HG02840 (cell line): ENCODE results near the gene PLEKHG4B.
"Not testable (repeated sequence)": the region's sequence is repeated elsewhere in the genome, so short reads cannot be mapped to it uniquely, and the experiment has no call there.

Source experiments
- ATAC-seq: cut with Tn5 transposase; IDR thresholded peaks from one replicate; pipeline ENCODE4 v1.9.1; 2021; ENCODE audit warnings: mild to moderate bottlenecking, moderate library complexity, moderate number of reproducible peaks; ENCODE audit not compliant: unreplicated experiment, low FRiP score

The PLEKHG4B gene

DNA sequence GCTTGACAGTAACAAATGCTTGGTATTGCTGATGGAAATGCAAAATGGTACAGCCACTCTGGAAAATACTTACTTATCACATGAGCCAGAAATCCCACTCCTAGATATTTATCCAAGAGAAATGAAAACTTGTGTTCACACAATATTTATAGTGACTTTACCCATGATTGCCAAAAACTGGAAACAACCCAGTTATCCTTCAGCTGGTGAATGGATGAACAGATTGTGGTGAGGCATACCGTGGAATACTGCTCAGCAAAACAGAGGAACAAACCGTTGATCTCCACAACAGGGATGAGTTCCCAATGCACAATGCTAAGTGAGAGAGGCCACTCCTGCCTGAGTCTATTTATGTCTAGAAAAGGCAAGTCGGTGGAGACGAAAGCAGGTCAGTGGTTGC is 58.8 kb downstream of the PLEKHG4B start:
- no peak for ATAC-seq

- no peak for ATAC-seq
These were observed 60.1 kb downstream of the PLEKHG4B start for GRCh38 chr5:152077-152476.

- ATAC-seq = no peak
These were observed 61.3 kb downstream of the PLEKHG4B start for GRCh38 chr5:153256-153655.

GRCh38 chr5:154236-154635 is 62.3 kb downstream of the PLEKHG4B start:
- ATAC-seq = no peak

DNA sequence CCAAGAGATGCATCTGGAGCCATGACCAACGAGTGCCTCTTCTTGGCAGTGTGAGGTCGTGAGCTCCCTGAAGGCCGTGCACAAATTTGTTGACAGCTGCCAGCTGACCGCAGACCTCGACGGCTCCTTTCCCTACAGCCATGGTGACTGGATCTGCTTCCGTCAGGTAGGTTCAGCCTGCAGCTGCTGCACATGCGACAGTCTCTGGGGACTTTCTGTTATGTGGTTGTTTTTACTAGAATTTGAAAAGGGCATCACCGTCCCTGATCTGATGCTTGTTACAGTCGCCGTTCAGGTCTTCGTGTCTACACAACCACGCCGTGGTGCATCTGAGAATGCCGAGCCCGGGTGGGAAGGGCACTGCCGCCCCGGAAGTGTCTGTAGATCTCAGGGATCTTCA is 62.9 kb downstream of the PLEKHG4B start:
- ATAC-seq = no peak

DNA sequence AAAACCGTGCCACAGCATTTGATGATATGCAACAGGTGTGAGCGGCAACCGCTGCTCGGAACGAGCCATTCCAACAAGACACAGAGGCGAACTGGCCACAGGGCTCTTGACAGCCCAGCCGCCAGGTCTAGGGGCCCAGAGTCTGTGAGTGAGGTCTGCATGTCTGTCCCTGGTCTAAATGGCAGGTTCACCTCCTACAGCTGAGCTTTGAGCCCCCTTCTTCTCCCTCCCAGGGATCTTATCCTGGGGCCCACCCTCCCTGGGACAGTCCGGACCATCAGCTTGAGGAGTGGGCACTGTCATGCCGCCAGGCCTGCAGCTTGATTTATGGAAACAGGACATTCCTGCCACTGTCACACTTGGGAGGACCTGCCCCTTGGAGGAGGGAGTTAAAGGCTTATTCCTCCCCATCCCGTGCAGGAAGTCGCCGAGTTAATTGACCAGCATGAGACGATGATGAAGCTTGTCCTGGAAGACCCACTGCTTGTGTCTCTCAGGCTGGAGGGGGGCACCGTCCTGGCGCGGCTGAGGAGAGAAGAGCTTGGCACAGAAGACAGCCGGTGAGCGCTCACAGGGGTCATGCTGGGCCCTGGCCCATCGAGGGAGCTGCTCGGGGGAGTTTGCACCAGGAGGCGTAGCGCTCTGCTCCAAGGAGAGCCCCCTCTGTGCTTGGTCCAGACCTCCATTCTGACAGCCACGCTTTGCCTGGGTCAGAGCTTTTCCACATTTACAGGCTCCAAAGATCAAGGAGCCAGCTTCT is 63.9 kb downstream of the PLEKHG4B start:
- ATAC-seq = no peak

- no peak for ATAC-seq
These were observed 64.6 kb downstream of the PLEKHG4B start for GRCh38 chr5:156411-157072.

GRCh38 chr5:157126-157715 is 65.3 kb downstream of the PLEKHG4B start:
- no peak for ATAC-seq

GRCh38 chr5:157801-158200 is 65.8 kb downstream of the PLEKHG4B start:
- ATAC-seq = no peak

- no peak for ATAC-seq
These were observed 67.0 kb downstream of the PLEKHG4B start for GRCh38 chr5:158807-159447.

GRCh38 chr5:159448-160172 is 67.6 kb downstream of the PLEKHG4B start:
- ATAC-seq = no peak

DNA sequence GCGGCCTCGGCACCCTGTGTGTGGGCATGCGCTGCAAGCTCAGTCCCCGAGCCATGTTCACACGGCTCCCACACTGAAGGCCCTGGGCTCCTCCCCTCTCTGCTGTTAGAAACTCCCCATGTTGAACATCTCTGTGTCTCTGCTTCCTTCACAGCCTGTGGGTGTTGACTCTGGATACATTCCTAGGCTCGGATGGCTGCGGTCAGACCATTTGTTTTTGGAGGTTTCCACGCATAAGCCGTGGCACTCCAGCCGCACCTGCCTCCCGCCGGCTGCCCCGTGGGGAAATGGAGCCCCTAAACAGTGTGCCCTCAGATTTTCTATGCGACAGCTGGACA is 68.2 kb downstream of the PLEKHG4B start:
- no peak for ATAC-seq

DNA sequence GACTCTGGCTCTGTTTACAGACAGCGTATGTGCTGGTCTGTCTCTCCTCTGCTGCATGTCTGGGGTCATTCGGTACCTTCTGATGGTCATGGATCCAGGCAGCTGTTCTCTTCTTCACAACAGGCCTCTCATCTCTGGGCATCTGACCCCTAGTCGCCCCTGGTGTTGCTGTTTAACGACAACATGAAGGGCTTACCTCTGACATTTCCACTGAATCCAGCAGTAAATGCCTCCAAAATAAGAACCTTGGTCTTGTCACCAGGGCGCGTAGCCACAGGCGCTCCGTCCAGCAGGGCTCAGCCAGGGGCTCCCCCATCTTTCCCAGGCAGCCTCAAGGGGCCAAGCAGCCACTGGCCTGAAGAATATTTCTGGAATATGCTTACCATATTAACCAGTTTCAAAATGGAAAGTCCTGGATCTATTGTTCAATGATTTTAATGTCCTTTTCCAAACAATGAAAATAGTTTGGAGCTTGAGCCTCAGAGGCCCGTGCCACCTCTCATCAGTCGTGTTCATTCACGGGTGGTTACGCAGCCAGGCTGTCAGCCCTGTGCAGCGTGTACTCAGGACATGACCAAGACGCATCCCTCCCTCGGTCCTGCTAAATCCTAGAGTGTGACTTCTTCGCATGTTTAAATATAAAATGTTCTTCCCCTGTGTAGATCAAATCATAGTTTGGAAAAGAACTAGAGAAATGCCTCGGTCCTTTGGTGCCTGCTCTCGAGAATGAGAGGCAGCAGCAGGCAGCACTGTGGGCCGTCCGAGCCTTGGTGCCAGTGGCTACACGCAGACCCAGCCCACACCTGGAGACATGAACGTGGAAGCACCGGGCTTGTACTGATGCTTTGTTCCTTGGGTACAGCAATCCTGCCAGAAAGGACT is 69.2 kb downstream of the PLEKHG4B start:
- no peak for ATAC-seq

DNA sequence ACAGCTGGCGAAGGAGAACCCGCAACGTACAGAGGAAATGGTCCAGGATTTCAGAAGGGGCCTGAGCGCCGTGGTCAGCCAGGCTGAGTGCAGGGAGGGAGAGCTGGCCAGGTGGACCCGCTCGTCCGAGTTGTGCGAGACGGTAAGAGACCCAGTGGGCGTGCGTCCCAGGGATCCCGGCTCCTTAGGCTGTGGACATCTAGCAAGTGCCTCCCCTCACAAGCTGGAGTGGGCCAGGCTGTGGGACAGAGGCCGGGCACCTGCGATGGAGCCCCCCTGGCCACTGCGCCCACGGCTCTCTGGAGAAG is 69.8 kb downstream of the PLEKHG4B start:
- ATAC-seq = no peak

- ATAC-seq = no peak
These were observed 70.2 kb downstream of the PLEKHG4B start for GRCh38 chr5:162190-162564.

GRCh38 chr5:162565-163337 is 70.8 kb downstream of the PLEKHG4B start:
- ATAC-seq = no peak

DNA sequence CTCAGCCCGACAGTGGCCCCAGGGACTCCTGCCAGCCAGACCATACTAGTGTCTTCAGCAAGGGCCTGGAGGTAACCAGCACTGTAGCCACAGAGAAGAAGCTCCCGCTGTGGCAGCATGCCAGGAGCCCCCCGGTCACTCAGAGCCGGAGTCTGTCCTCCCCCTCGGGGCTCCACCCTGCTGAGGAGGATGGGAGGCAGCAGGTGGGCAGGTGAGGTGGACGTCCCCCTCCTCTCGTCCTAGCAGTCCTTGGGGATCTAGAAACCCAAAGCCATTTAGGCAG is 71.3 kb downstream of the PLEKHG4B start:
- ATAC-seq = no peak

GRCh38 chr5:163841-164240 is 71.9 kb downstream of the PLEKHG4B start:
- ATAC-seq = no peak

GRCh38 chr5:164244-164643 is 72.3 kb downstream of the PLEKHG4B start:
- no peak for ATAC-seq

GRCh38 chr5:164783-165182 is 72.8 kb downstream of the PLEKHG4B start:
- not testable (repeated sequence) for ATAC-seq
